T-helper 2 cell treated with Interferon-gamma antibody and Interleukin-4, amounts not matched to agents 100 ng/mL and 5 ng/mL, for 36 hours (primary cell): Measurements from ENCODE around the gene PTPRCAP. TPM values are rescaled to one million over a fixed set of nuclear protein-coding genes. Genes with fewer than 3 reads are reported as not detected.

Experiments
- intact Hi-C: fragments of 100-400 bp; cut with micrococcal nuclease; formaldehyde crosslinking; loops from one replicate; pipeline ENCODE4 v1.15.1; 2023
- total RNA-seq: library from RNA; stranded (reverse); gene quantifications from 2 replicates; pipeline ENCODE4 v1.2.3, GENCODE V29; 2022

Gene PTPRCAP
- total RNA-seq, 1 donor from 2014 or later, result 324 TPM

DNA sequence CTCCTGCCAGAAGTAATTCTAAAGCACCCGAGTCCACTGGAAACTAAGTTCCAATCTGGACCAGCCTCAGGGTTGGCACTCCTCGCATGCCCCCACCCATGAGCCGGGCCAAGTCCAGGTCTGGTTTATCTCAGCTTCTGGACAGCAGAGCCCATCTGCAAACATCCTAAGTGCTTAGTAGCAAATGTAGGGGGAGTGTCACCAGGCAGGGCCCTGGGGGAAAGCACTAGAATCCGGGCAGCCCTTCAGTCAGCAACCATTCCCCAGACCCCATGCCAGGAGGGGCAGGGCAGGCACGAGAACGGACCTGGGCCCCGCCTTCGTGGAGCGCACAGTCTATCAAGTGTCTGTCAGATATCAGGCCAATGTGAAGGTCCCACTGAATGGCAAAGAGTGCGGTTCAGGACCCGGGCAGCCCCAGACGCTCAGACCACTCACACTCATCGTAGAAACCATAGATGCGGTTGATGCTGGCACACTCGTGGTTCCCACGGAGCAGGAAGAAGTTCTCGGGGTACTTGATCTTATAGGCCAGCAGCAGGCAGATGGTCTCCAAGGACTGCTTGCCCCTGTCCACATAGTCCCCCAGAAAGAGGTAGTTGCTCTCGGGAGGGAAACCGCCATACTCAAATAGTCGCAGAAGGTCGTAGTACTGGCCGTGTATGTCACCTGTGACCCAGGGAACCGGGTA lies 37.1 kb downstream of the PTPRCAP start:
- intact Hi-C loops, result loop anchor here (5.0 kb wide), 1 partner anchor 113 kb away; the partner anchor contains the start of gene ANKRD13D

- intact Hi-C loops, result no loop called here
Observed at GRCh38 chr11:67398661-67399563, 38.6 kb downstream of the PTPRCAP start.

- intact Hi-C loops, result no loop called here
Observed at GRCh38 chr11:67397986-67398660, 39.4 kb downstream of the PTPRCAP start.

DNA sequence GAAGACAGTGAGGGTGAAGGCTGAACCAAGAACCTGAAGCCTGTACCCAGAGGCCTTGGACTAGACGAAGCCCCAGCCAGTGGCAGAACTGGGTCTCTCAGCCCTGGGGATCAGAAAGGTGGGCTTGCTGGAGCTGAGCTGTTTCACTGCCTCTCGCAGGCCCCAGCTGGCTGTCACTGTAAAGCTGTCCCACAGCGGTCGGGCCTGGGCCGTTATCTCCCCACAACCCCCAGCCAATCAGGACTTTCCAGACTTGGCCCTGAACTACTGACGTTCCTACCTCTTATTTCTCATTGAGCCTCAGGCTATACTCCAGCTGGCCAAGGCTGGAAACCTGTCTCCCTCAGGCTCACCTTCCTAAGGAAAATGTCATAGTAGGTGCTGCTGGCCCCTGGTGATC lies 39.9 kb downstream of the PTPRCAP start:
- intact Hi-C loops, result no loop called here

- intact Hi-C loops, result no loop called here
Observed at GRCh38 chr11:67396587-67397389, 40.7 kb downstream of the PTPRCAP start.

- intact Hi-C loops, result no loop called here
Observed at GRCh38 chr11:67396259-67396581, 41.3 kb downstream of the PTPRCAP start.

GRCh38 chr11:67395555-67396258 lies 41.8 kb downstream of the PTPRCAP start:
- intact Hi-C loops, result no loop called here

GRCh38 chr11:67393990-67394389 lies 43.5 kb downstream of the PTPRCAP start:
- intact Hi-C loops, result no loop called here

DNA sequence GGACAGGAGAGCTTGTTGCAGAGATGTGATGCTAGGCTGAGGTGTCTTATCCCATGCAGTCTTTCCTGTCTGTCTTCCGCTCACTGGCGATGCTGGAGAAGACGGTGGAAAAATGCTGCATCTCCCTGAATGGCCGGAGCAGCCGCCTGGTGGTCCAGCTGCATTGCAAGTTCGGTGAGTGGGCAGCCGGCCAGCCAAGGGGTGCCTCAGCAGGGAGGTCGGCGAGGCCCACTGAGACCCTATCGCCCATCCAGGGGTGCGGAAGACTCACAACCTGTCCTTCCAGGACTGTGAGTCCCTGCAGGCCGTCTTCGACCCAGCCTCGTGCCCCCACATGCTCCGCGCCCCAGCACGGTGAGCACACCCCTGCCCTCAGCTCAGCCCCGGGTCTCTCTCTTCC lies 44.0 kb downstream of the PTPRCAP start:
- intact Hi-C loops, result no loop called here

GRCh38 chr11:67392183-67392715 lies 45.2 kb downstream of the PTPRCAP start:
- intact Hi-C loops, result loop anchor here (1.0 kb wide), 1 partner anchor 9 kb away; the partner anchor contains the start of gene PPP1CA

DNA sequence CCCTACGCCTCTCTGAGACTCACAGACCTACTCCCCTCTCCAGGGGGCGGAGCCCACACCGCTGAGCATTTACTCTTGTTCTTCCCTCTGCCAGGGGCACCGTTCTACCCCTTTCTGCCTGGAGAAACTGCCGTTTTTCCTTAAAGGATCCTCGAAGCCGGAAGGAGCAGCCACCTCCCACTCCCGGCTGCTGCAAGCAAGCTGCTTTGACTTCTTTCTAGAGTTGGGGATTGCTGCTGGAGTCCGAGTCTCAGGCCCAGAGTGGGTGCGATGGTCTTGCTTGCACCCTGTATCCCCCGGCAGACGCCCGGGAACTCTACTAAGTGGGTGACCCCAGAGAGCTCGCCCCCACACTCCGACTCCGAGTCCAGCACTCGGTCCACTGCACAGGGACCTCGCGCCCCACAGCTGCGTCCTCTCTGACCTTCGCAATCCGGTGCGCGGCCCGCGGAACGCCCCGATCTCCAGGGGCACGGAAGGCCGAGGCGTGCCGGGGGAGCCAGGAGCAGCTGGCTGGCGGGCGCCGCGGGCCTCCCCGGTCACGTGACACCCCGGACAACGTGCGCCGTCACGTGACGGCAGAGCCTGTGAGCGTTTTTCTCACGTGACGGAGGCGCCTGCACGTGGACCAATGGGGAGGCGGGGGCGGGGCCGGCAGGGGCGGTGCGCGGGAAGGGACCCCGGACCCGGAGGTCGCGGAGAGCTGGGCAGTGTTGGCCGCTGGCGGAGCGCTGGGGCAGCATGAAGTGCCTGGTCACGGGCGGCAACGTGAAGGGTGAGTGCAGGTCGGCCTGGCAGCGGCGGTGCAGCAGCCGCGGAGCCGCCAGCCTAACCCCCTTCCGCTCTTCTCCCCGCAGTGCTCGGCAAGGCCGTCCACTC lies 45.9 kb downstream of the PTPRCAP start, which contains the start of gene RAD9A:
RAD9A (plus strand) TSS at position 683 of the 879 bp plus-strand sequence; CDS start at position 742, 59 bp downstream.
- intact Hi-C loops, result loop anchor here (1.0 to 2.0 kb wide), 2 partner anchors 10 to 77 kb away; partner anchors contain the start of genes PPP1CA and TMEM134

GRCh38 chr11:67390947-67391303 lies 46.6 kb downstream of the PTPRCAP start:
- intact Hi-C loops, result loop anchor here (2.0 kb wide), 1 partner anchor 78 kb away; the partner anchor contains the start of gene TMEM134

GRCh38 chr11:67389477-67389876 lies 48.0 kb downstream of the PTPRCAP start:
- intact Hi-C loops, result no loop called here

- intact Hi-C loops, result no loop called here
Observed at GRCh38 chr11:67387518-67387917, 50.0 kb downstream of the PTPRCAP start.

DNA sequence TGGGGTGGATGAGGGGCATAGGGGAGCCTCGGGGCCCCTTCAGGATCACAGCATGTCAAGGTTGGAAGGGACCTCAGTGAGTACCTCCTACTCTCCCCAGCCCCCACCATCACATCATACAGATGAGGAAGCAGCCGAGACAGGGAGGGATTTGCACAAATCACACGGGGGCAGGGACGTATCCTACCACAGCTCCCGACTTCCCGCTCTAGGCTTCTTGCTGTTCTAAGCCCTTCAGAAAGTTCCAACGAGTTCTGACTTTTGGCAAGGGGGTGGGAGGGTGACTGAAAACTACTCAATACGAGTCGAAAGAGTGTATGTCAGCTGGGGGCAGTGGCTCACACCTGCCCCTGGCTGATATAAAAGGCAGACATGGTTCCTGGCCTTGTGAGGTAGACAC lies 50.4 kb downstream of the PTPRCAP start:
- intact Hi-C loops, result no loop called here
